ENCODE data around the gene TSSK3.

The TSSK3 gene

DNA sequence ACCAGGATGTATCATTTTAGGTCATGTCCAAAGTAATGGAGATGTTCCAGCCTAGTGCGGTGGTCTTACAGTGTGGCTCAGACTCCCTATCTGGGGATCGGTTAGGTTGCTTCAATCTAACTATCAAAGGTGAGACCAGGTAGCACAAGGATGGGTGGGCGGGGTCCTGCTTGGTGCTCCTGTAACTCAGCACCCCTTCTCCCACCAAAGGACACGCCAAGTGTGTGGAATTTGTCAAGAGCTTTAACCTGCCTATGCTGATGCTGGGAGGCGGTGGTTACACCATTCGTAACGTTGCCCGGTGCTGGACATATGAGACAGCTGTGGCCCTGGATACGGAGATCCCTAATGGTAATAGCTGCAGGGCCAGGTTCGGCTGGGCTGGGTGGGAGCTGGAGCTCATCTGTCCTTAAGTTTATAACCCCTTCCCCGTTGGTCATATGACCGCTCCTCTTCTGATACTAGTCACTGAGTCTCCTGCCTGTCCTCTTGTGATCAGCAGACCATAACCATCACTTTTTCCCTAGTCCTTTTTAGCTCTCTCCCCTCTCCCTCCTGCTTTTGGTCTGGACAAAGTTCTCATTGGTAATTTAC is 31.7 kb upstream of the TSSK3 start:
- Histone ChIP-seq H3K79me2 (ENCODE audit: insufficient read depth, low read length) (peaks cover 38% of the 10 kb centered on the region), H3F3A (ENCODE audit: low read depth) (no peaks in the 10 kb centered on the region; the same call in 1 of the 2 replicates), H3K9ac (ENCODE audit: low read depth, low read length, poor library complexity, severe bottlenecking) (no peak overlapping the region), H3K4me3 (ENCODE audit: low read length, poor library complexity, severe bottlenecking) (no peak overlapping the region), H3K9me3 (ENCODE audit: insufficient read depth, low read depth, low read length) (no peaks in the 10 kb centered on the region), H2AFZ (ENCODE audit: low read length) (no peak overlapping the region), H3K9me2 (replicated peaks; ENCODE audit: low read depth, low read length) (no peaks in the 10 kb centered on the region), H3K4me1 (ENCODE audit: insufficient read depth, low read length, poor library complexity, severe bottlenecking) (peaks cover 15% of the 10 kb centered on the region), H3K4me2 (ENCODE audit: low read depth, low read length, poor library complexity, severe bottlenecking) (no peak overlapping the region), H3K36me3 (ENCODE audit: insufficient read depth, low read length) (peaks cover 81% of the 10 kb centered on the region; the same call in 1 of the 2 replicates), H4K20me1 (ENCODE audit: insufficient read depth, low read length, poor library complexity, severe bottlenecking) (peaks cover 43% of the 10 kb centered on the region), H3K27me3 (ENCODE audit: insufficient read depth, low read length, poor library complexity, severe bottlenecking) (no peaks in the 10 kb centered on the region)
- TF ChIP-seq, protein P1, sequence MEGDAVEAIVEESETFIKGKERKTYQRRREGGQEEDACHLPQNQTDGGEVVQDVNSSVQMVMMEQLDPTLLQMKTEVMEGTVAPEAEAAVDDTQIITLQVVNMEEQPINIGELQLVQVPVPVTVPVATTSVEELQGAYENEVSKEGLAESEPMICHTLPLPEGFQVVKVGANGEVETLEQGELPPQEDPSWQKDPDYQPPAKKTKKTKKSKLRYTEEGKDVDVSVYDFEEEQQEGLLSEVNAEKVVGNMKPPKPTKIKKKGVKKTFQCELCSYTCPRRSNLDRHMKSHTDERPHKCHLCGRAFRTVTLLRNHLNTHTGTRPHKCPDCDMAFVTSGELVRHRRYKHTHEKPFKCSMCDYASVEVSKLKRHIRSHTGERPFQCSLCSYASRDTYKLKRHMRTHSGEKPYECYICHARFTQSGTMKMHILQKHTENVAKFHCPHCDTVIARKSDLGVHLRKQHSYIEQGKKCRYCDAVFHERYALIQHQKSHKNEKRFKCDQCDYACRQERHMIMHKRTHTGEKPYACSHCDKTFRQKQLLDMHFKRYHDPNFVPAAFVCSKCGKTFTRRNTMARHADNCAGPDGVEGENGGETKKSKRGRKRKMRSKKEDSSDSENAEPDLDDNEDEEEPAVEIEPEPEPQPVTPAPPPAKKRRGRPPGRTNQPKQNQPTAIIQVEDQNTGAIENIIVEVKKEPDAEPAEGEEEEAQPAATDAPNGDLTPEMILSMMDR (conservative IDR thresholded peaks at IDR 0.05; ENCODE audit: low read length): no peak
- no peak for TF ChIP-seq EZH2phosphoT487 (IDR thresholded peaks at IDR 0.05; ENCODE audit: borderline replicate concordance)

DNA sequence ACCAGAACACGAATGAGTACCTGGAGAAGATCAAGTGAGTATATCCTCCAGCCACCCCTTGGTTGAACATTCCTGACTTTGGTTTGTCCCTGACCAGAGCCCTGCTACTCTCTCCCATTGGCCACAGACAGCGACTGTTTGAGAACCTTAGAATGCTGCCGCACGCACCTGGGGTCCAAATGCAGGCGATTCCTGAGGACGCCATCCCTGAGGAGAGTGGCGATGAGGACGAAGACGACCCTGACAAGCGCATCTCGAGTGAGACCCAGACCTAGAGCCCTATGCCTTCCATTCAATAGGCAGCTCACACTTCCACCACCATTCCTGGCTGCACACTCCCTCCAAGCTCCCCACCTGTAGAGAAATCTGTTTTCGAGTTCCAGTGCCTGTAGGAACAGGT is 30.8 kb upstream of the TSSK3 start:
- H3F3A ChIP-seq (ENCODE audit: low read depth): no peaks in the 10 kb centered on the region; the same call in 1 of the 2 replicates
- H3K27me3 ChIP-seq (ENCODE audit: insufficient read depth, low read length, poor library complexity, severe bottlenecking): no peaks in the 10 kb centered on the region
- TF ChIP-seq EZH2phosphoT487 (IDR thresholded peaks at IDR 0.05; ENCODE audit: borderline replicate concordance): no peak
- TF ChIP-seq, protein P1 (conservative IDR thresholded peaks at IDR 0.05; ENCODE audit: low read length): no peak
- no peaks in the 10 kb centered on the region for H3K9me2 ChIP-seq (replicated peaks; ENCODE audit: low read depth, low read length)
- no peaks in the 10 kb centered on the region for H3K9me3 ChIP-seq (ENCODE audit: insufficient read depth, low read depth, low read length)
- H3K4me2 ChIP-seq (ENCODE audit: low read depth, low read length, poor library complexity, severe bottlenecking): no peak overlapping the region
- no peak overlapping the region for H3K4me3 ChIP-seq (ENCODE audit: low read length, poor library complexity, severe bottlenecking)
- peaks cover 76% of the 10 kb centered on the region; the same call in 1 of the 2 replicates for H3K36me3 ChIP-seq (ENCODE audit: insufficient read depth, low read length)
- peaks cover 19% of the 10 kb centered on the region for H3K4me1 ChIP-seq (ENCODE audit: insufficient read depth, low read length, poor library complexity, severe bottlenecking)
- peaks cover 46% of the 10 kb centered on the region for H4K20me1 ChIP-seq (ENCODE audit: insufficient read depth, low read length, poor library complexity, severe bottlenecking)
- no peak overlapping the region for H2AFZ ChIP-seq (ENCODE audit: low read length)
- no peak overlapping the region for H3K9ac ChIP-seq (ENCODE audit: low read depth, low read length, poor library complexity, severe bottlenecking)
- peaks cover 38% of the 10 kb centered on the region for H3K79me2 ChIP-seq (ENCODE audit: insufficient read depth, low read length)

DNA sequence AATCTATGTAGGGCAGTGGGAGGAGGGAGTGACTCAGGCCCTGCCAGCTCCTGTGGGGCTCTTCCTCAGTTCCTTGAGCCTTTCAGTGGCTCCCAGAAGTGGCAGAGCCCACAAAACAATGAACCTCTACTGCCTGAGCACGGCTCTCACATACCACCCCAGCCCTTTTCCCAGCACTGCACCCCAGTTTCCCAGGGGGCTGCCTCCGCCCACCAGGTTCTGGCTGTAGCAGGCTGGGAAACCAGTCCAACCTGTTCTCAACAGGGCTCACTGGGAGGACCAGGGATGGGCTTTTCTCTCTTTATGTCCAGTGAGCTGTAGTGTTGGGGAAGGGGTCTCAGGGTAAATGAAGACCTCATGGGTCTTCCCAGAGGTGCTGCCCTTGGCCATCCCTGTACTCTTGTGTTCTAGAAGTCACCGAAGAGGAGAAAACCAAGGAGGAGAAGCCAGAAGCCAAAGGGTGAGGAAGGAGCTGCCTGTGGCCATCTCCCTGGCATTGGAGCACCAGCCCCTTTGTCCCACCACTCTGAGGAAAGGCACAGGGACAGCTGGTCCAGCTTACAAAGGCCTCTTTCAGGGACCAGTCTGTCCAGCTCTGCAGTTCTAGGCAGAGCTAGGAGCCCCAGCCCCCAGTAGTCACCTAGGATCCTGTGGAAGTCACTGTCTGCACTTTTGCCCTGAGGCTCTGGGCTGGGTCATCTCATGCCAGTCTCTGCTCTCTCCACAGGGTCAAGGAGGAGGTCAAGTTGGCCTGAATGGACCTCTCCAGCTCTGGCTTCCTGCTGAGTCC is 29.9 kb upstream of the TSSK3 start:
- Histone ChIP-seq H3K36me3 (ENCODE audit: insufficient read depth, low read length) (peaks cover 67% of the 10 kb centered on the region; the same call in 1 of the 2 replicates), H3K9me2 (replicated peaks; ENCODE audit: low read depth, low read length) (no peaks in the 10 kb centered on the region), H4K20me1 (ENCODE audit: insufficient read depth, low read length, poor library complexity, severe bottlenecking) (peaks cover 49% of the 10 kb centered on the region), H3K4me2 (ENCODE audit: low read depth, low read length, poor library complexity, severe bottlenecking) (peak overlapping the region; percentile 32), H3K4me1 (ENCODE audit: insufficient read depth, low read length, poor library complexity, severe bottlenecking) (peaks cover 24% of the 10 kb centered on the region), H3K27me3 (ENCODE audit: insufficient read depth, low read length, poor library complexity, severe bottlenecking) (no peaks in the 10 kb centered on the region), H3K9ac (ENCODE audit: low read depth, low read length, poor library complexity, severe bottlenecking) (no peak overlapping the region), H3K4me3 (ENCODE audit: low read length, poor library complexity, severe bottlenecking) (no peak overlapping the region), H3F3A (ENCODE audit: low read depth) (no peaks in the 10 kb centered on the region; the same call in 1 of the 2 replicates), H2AFZ (ENCODE audit: low read length) (no peak overlapping the region), H3K9me3 (ENCODE audit: insufficient read depth, low read depth, low read length) (no peaks in the 10 kb centered on the region), H3K79me2 (ENCODE audit: insufficient read depth, low read length) (peaks cover 38% of the 10 kb centered on the region)
- TF ChIP-seq, protein P1 (conservative IDR thresholded peaks at IDR 0.05; ENCODE audit: low read length): no peak
